ENCODE results near the gene NSG2.
A peak's percentile ranks its signal among the peaks of the same experiment; 100 is the strongest.

NSG2 gene

GRCh38 chr5:174045470-174046025, at the start of gene NSG2:
TSS of gene NSG2 (plus strand) at chr5:174045706. CDS start at chr5:174046756, 1,050 bp downstream.
- DNase-seq (ENCODE audit: low read depth) = peak; percentile 27

- DNase-seq (ENCODE audit: low read depth) = no peak
Measured at GRCh38 chr5:173997331-173997730, 48.2 kb upstream of the NSG2 start.

- no peak for DNase-seq (ENCODE audit: low read depth)
Measured at GRCh38 chr5:173998531-173998930, 47.0 kb upstream of the NSG2 start.

GRCh38 chr5:174000076-174000475, 45.4 kb upstream of the NSG2 start:
- no peak for DNase-seq (ENCODE audit: low read depth)

GRCh38 chr5:174003795-174004194, 41.7 kb upstream of the NSG2 start:
- DNase-seq (ENCODE audit: low read depth) = no peak

- no peak for DNase-seq (ENCODE audit: low read depth)
Measured at GRCh38 chr5:174008922-174009321, 36.6 kb upstream of the NSG2 start.

GRCh38 chr5:174010365-174010764, 35.1 kb upstream of the NSG2 start:
- DNase-seq (ENCODE audit: low read depth) = no peak

GRCh38 chr5:174011441-174011840, 34.1 kb upstream of the NSG2 start:
- DNase-seq (ENCODE audit: low read depth) = no peak

GRCh38 chr5:174020069-174020927, 25.2 kb upstream of the NSG2 start:
- peak; percentile 5 for DNase-seq (ENCODE audit: low read depth)

- no peak for DNase-seq (ENCODE audit: low read depth)
Measured at GRCh38 chr5:174020928-174021304, 24.6 kb upstream of the NSG2 start.

GRCh38 chr5:174022384-174023095, 23.0 kb upstream of the NSG2 start:
- DNase-seq (ENCODE audit: low read depth) = no peak

GRCh38 chr5:174030286-174030685, 15.2 kb upstream of the NSG2 start:
- no peak for DNase-seq (ENCODE audit: low read depth)

GRCh38 chr5:174044466-174045254, 846 bp upstream of the NSG2 start:
- no peak for DNase-seq (ENCODE audit: low read depth)

- DNase-seq (ENCODE audit: low read depth) = no peak
Measured at GRCh38 chr5:174046558-174046957, 1.1 kb downstream of the NSG2 start.

GRCh38 chr5:174047472-174048099, 2.1 kb downstream of the NSG2 start:
- no peak for DNase-seq (ENCODE audit: low read depth)

GRCh38 chr5:174052636-174053035, 7.1 kb downstream of the NSG2 start:
- DNase-seq (ENCODE audit: low read depth) = no peak

GRCh38 chr5:174053905-174054304, 8.4 kb downstream of the NSG2 start:
- no peak for DNase-seq (ENCODE audit: low read depth)

GRCh38 chr5:174056064-174056847, 10.8 kb downstream of the NSG2 start:
- no peak for DNase-seq (ENCODE audit: low read depth)

- no peak for DNase-seq (ENCODE audit: low read depth)
Measured at GRCh38 chr5:174057206-174057605, 11.7 kb downstream of the NSG2 start.

- no peak for DNase-seq (ENCODE audit: low read depth)
Measured at GRCh38 chr5:174058433-174059122, 13.1 kb downstream of the NSG2 start.
